ENCODE data around the gene SEBOX. TPM values are rescaled to one million over a fixed set of nuclear protein-coding genes. Genes with fewer than 3 reads are reported as not detected.

SEBOX gene
- total and polyA plus RNA-seq, 2 donors (not counting 1 experiment from before 2014, with no cell fraction given), result not detected

DNA sequence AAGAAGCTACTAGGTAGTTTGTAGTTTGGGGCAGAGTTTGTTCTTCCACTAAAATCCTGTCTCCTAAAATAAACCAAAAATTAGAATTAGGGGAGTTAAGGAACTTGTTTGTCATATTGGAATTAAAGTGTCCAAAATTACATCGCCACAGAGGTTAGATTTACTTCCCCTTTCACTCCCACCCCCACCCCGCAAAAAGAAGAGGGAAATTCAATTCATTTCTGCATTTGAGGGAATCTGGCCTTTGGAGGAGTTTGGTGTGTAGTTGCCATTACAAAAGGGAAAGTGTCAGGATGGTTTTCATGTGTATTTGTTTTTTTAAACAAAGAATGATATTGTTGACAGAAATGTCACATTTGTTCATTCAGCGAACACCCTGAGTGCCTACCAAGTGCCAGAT is 40.2 kb downstream of the SEBOX start:
- no peak for ATAC-seq (ENCODE audit: low read depth)
- H3K4me1 ChIP-seq (ENCODE audit: control insufficient read depth in 2 of 2, insufficient read depth in 2 of 2, low read length in 2 of 2), result peaks cover 3 to 4% of the 10 kb centered on the region in 2 donors
- H3K9me3 Mint-ChIP-seq (ENCODE audit: insufficient read depth), result no peaks in the 10 kb centered on the region
- peaks cover 0 to 26% of the 10 kb centered on the region in 2 experiments for H3K36me3 ChIP-seq (replicated peaks in 1 of 2; ENCODE audit: control extremely low read depth in 1 of 2, control insufficient read depth in 1 of 2, extremely low read depth in 1 of 2, insufficient read depth in 2 of 2, low read length in 1 of 2)
- ChIA-PET POLR2A (no interaction called here), CTCF (interaction anchor here (0.5 kb wide), 1 partner anchor 440 kb away, joined by 3 read pairs; no protein-coding TSS in a partner anchor)
- H4K20me1 ChIP-seq (ENCODE audit: control insufficient read depth, insufficient read depth, low read length, poor library complexity, severe bottlenecking), result no peaks in the 10 kb centered on the region
- no peak overlapping the region for H3K4me2 ChIP-seq (replicated peaks; ENCODE audit: low read depth, low read length, poor library complexity, severe bottlenecking)
- H3K27ac ChIP-seq (ENCODE audit: low read length in 2 of 2), result no peak overlapping the region
- H3K4me3 ChIP-seq (ENCODE audit: control extremely low read depth in 1 of 5, extremely low read depth in 1 of 5, insufficient read depth in 1 of 5, low read depth in 2 of 5, low read length in 4 of 5), result no peak overlapping the region
- H3K79me2 ChIP-seq (ENCODE audit: control insufficient read depth, insufficient read depth, low read length), result no peaks in the 10 kb centered on the region
- no peak overlapping the region for H3K9ac ChIP-seq (ENCODE audit: low read length)
- DNase-seq, result no peak
- 100% methylated on average over 1 of the region's 3 CpGs for WGBS (ENCODE audit: insufficient coverage)
- H3K27me3 Mint-ChIP-seq, result no peaks in the 10 kb centered on the region
- intact Hi-C loops (cut with micrococcal nuclease), result no loop called here
- no peaks in the 10 kb centered on the region for H3K27me3 ChIP-seq (replicated peaks in 1 of 4; ENCODE audit: control extremely low read depth in 1 of 4, control insufficient read depth in 3 of 4, insufficient read depth in 4 of 4, low read length in 3 of 4)
- no peak for TF ChIP-seq EZH2 (IDR thresholded peaks at IDR 0.05; ENCODE audit: borderline replicate concordance, insufficient read depth, low read depth, low read length, poor library complexity, severe bottlenecking)
- TF ChIP-seq, protein P1, sequence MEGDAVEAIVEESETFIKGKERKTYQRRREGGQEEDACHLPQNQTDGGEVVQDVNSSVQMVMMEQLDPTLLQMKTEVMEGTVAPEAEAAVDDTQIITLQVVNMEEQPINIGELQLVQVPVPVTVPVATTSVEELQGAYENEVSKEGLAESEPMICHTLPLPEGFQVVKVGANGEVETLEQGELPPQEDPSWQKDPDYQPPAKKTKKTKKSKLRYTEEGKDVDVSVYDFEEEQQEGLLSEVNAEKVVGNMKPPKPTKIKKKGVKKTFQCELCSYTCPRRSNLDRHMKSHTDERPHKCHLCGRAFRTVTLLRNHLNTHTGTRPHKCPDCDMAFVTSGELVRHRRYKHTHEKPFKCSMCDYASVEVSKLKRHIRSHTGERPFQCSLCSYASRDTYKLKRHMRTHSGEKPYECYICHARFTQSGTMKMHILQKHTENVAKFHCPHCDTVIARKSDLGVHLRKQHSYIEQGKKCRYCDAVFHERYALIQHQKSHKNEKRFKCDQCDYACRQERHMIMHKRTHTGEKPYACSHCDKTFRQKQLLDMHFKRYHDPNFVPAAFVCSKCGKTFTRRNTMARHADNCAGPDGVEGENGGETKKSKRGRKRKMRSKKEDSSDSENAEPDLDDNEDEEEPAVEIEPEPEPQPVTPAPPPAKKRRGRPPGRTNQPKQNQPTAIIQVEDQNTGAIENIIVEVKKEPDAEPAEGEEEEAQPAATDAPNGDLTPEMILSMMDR (IDR thresholded peaks at IDR 0.05), result no peak
- peaks cover 9% of the 10 kb centered on the region for H3K4me1 Mint-ChIP-seq
- no peak overlapping the region for H3K27ac Mint-ChIP-seq
- H3K4me3 Mint-ChIP-seq, result no peak overlapping the region
- no peaks in the 10 kb centered on the region for H3K9me3 ChIP-seq (ENCODE audit: control extremely low read depth in 1 of 3, control insufficient read depth in 2 of 3, insufficient read depth in 1 of 3, low read length in 2 of 3)
- H2AFZ ChIP-seq (ENCODE audit: insufficient read depth, low read depth, low read length, poor library complexity, severe bottlenecking), result no peak overlapping the region

DNA sequence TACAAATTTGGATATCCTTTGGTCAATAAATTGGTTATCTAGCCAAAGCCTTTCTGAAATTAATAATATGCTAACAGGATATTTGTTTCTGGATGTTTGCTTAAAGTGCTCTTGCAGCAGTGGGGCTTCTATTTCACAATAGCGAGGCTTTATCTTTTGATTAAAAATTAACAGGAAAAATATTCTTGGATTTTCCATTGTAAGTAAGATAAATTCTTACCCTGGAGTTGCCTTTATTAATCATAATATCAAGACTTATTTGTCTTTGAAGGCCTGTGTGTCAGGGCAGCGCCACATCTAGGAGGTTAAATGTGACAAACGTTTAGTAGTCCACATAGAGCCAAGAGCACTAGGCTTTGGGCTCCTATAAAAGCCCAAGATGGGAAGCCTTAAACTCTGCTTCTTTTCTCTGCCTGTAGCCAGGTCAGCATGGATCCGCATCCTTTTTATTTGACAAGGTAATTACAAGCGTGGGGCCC is 40.7 kb downstream of the SEBOX start:
- no peaks in the 10 kb centered on the region for H3K27me3 Mint-ChIP-seq
- no peak overlapping the region for H3K9ac ChIP-seq (ENCODE audit: low read length)
- peaks cover 8 to 9% of the 10 kb centered on the region in 2 donors for H3K4me1 ChIP-seq (ENCODE audit: control insufficient read depth in 2 of 2, insufficient read depth in 2 of 2, low read length in 2 of 2)
- 93% methylated on average over 2 of the region's 5 CpGs for WGBS (ENCODE audit: insufficient coverage)
- H4K20me1 ChIP-seq (ENCODE audit: control insufficient read depth, insufficient read depth, low read length, poor library complexity, severe bottlenecking), result no peaks in the 10 kb centered on the region
- no peak overlapping the region for H3K4me3 Mint-ChIP-seq
- no peak for ATAC-seq (ENCODE audit: low read depth)
- H3K27ac Mint-ChIP-seq, result no peak overlapping the region
- no peak overlapping the region for H3K27ac ChIP-seq (ENCODE audit: low read length in 2 of 2)
- peaks cover 0 to 25% of the 10 kb centered on the region in 2 experiments for H3K36me3 ChIP-seq (replicated peaks in 1 of 2; ENCODE audit: control extremely low read depth in 1 of 2, control insufficient read depth in 1 of 2, extremely low read depth in 1 of 2, insufficient read depth in 2 of 2, low read length in 1 of 2)
- no peak overlapping the region for H3K4me3 ChIP-seq (ENCODE audit: control extremely low read depth in 1 of 5, extremely low read depth in 1 of 5, insufficient read depth in 1 of 5, low read depth in 2 of 5, low read length in 4 of 5)
- intact Hi-C loops (cut with micrococcal nuclease), result no loop called here
- no peak overlapping the region for H3K4me2 ChIP-seq (replicated peaks; ENCODE audit: low read depth, low read length, poor library complexity, severe bottlenecking)
- peaks cover 12% of the 10 kb centered on the region for H3K4me1 Mint-ChIP-seq
- H3K79me2 ChIP-seq (ENCODE audit: control insufficient read depth, insufficient read depth, low read length), result no peaks in the 10 kb centered on the region
- H3K27me3 ChIP-seq (replicated peaks in 1 of 4; ENCODE audit: control extremely low read depth in 1 of 4, control insufficient read depth in 3 of 4, insufficient read depth in 4 of 4, low read length in 3 of 4), result no peaks in the 10 kb centered on the region
- no peak for DNase-seq
- H2AFZ ChIP-seq (ENCODE audit: insufficient read depth, low read depth, low read length, poor library complexity, severe bottlenecking), result no peak overlapping the region
- no peaks in the 10 kb centered on the region for H3K9me3 Mint-ChIP-seq (ENCODE audit: insufficient read depth)
- ChIA-PET POLR2A (no interaction called here), CTCF (interaction anchor here (0.5 kb wide), 1 partner anchor 439 kb away, joined by 3 read pairs; no protein-coding TSS in a partner anchor)
- H3K9me3 ChIP-seq (ENCODE audit: control extremely low read depth in 1 of 3, control insufficient read depth in 2 of 3, insufficient read depth in 1 of 3, low read length in 2 of 3), result no peaks in the 10 kb centered on the region
- TF ChIP-seq EZH2 (IDR thresholded peaks at IDR 0.05; ENCODE audit: borderline replicate concordance, insufficient read depth, low read depth, low read length, poor library complexity, severe bottlenecking), result no peak
- TF ChIP-seq, protein P1 (IDR thresholded peaks at IDR 0.05), result no peak

Data from B cell (primary cell).